ENCODE measurements around the gene SUN2. TPM values are rescaled to one million over a fixed set of nuclear protein-coding genes. Genes with fewer than 3 reads are reported as not detected.

The SUN2 gene
- total and polyA plus RNA-seq, 2 donors (not counting 3 experiments of a cell fraction or from before 2014, with no cell fraction given): 76.7 to 133 TPM

- TF ChIP-seq CTCF (IDR thresholded peaks at IDR 0.05; ENCODE audit: extremely low read depth in 1 of 2, insufficient read depth in 1 of 2, low read depth in 1 of 2, low read length in 2 of 2) (no peak), EZH2 (IDR thresholded peaks at IDR 0.05; ENCODE audit: borderline replicate concordance, low read depth, low read length, severe bottlenecking) (no peak), MAX (IDR thresholded peaks at IDR 0.05; ENCODE audit: insufficient read depth, insufficient read length) (no peak), POLR2AphosphoS5 (IDR thresholded peaks at IDR 0.05; ENCODE audit: insufficient read depth, low read depth, low read length) (no peak), JUN (IDR thresholded peaks at IDR 0.05; ENCODE audit: borderline replicate concordance, insufficient read depth, insufficient read length, low read depth) (no peak), MYC (IDR thresholded peaks at IDR 0.05; ENCODE audit: low read depth, low read length) (no peak), FOS (IDR thresholded peaks at IDR 0.05; ENCODE audit: borderline replicate concordance, insufficient read depth, low read length) (no peak), POLR2A (IDR thresholded peaks at IDR 0.05; ENCODE audit: low read depth, low read length) (no peak), GATA2 (IDR thresholded peaks at IDR 0.05; ENCODE audit: insufficient read depth, insufficient read length, low read depth, low read length) (no peak)
- peaks cover 0 to 1% of the 10 kb centered on the region in 2 experiments for H3K36me3 ChIP-seq (ENCODE audit: control insufficient read depth in 2 of 2, extremely low read depth in 1 of 2, insufficient read depth in 2 of 2, low read length in 2 of 2)
- H3K4me3 ChIP-seq (replicated peaks in 1 of 3; ENCODE audit: insufficient read depth in 1 of 3, low read depth in 1 of 3, low read length in 3 of 3): peak overlapping the region; percentile 64 to 78 (median 75)
- no peaks in the 10 kb centered on the region for H3K9me3 ChIP-seq (replicated peaks; ENCODE audit: control insufficient read depth, insufficient read depth, low read length)
- peaks cover 60% of the 10 kb centered on the region for H3K4me1 ChIP-seq (ENCODE audit: control insufficient read depth, extremely low read depth, insufficient read depth, low read length)
- no peak overlapping the region for H3K27ac ChIP-seq (ENCODE audit: insufficient read depth, low read depth, low read length)
- FAIRE-seq: peak; percentile 57
- H4K20me1 ChIP-seq (replicated peaks; ENCODE audit: control insufficient read depth, extremely low read depth, insufficient read depth, low read length): peaks cover 2% of the 10 kb centered on the region
- H3K9me1 ChIP-seq (replicated peaks; ENCODE audit: control insufficient read depth, extremely low read depth, insufficient read depth, low read length): no peaks in the 10 kb centered on the region
- H3K79me2 ChIP-seq (ENCODE audit: control insufficient read depth, insufficient read depth, low read length): peaks cover 54% of the 10 kb centered on the region
- ChIA-PET POLR2A (interaction anchor here (1.2 kb wide), 1 partner anchor 17 kb away, joined by 4 read pairs; the partner anchor contains the start of gene TOMM22), CTCF (interaction anchor here (0.9 to 7.3 kb wide), 7 partner anchors 8 to 68 kb away, joined by 3 to 59 read pairs (median 4); partner anchors contain the start of genes GTPBP1 and TOMM22)
- intact Hi-C loops (cut with micrococcal nuclease): no loop called here
- no peak for DNase-seq (ENCODE audit: low read depth, low spot score)
- peak overlapping the region; percentile 91 for H3K9ac ChIP-seq (replicated peaks; ENCODE audit: extremely low read depth, insufficient read depth, low read length)
- no TSS peak for BruUV-seq (replicated peaks)
- dilution Hi-C loops (cut with MboI; ENCODE audit: extremely low pct_ligation_motif_present, low sequenced_read_pairs): no loop called here
- no peak overlapping the region for H2AFZ ChIP-seq (ENCODE audit: low read depth, low read length)
- H3K27me3 ChIP-seq (ENCODE audit: control insufficient read depth in 2 of 2, insufficient read depth in 2 of 2, low read length in 2 of 2): no peaks in the 10 kb centered on the region
- H3K4me2 ChIP-seq (ENCODE audit: insufficient read depth, low read length): peak overlapping the region; percentile 77
Observed at GRCh38 chr22:38698407-38699094, 57.2 kb downstream of the SUN2 start.
